NCI-H2227 (cell line): ENCODE data around the gene MVK.
A peak's percentile ranks its signal among the peaks of the same experiment; 100 is the strongest.

Experiments
- DNase-seq: peaks from one replicate; lab custom pipeline; 2025; ENCODE audit not compliant: unreplicated experiment; lab: John Stamatoyannopoulos, UW

The MVK gene

DNA sequence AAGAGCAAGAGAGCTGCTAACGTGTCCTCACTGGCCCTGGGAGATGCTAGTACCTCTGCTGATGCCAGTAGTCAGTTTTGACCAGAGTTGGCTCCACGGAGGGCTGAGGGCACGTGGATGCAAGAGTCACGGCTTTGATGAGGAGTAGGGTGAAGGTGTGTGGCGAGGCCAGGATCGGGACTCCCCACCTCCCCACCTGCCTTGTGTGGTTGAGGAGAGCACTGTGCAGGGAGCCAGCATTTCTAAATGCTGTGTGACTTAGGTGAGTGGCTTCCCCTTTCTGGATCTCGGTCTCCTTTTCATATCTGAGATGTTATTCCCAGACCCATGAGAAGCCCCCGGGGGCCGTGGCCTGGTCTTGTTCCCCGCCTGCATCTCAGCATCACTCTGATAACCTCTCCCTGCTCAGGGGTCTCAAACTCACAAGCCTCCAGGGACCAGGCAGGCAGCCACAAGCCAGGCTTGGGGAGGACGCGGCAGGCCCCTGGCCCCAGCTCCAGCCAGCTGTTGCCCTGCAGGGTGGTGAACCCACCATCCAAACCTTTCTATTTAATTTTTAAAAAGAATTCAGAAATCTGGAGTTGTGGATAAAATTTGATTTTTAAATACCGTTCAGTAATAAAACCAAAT lies 32.1 kb downstream of the MVK start:
- DNase-seq = no peak

DNA sequence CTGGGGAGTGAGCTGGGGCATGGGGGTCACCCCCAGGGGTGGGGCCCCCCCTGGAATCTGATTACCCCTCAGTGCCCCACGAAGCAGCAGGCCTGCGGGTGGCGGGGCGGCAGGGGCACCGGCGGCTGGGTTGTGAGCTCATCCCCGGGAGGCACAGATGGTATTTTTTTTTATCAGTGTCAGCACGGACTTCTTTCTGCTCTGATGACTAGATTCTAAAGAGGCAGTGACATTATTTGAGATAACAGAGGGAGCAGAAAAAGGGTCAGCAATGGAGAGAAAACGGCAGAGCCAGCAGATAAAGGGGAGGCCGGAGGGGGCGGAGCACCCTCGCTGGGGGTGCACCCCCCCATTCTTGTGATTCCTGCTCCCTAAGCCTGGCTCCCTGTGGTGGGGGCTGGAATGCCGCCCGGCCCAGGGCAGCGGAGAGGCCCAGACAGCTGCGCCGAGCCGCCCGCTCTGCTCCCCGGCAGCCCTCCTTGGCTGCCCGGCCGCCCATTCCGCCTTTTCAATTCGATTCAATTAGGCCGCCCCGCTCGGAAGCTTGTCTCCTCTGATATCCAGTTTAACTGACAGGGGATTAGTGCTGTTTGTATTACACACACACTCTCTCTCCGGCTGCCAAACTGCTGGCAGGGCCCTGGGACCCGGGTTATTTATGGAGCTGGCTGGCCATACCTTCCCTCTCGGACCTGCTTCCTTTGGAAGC lies 32.9 kb downstream of the MVK start:
- DNase-seq = peak; percentile 85

DNA sequence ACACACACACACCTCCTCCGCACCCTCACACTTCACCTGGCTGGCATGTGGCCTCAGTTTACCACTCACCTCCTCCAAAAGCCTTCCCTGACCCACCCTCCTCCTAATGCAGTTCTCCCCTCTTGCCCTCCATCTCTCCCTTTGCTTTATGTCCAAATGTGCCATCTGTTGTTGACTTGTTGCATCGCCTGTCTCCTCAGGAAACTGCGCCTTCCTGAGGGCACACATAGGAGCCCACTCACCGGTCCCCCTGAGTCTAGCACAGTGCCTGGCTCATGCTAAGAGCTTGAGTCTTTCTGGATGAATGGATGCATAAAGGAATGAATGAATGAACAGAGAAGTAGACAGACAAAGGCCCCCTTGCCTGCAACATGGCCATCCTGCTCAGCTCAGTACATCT lies 34.0 kb downstream of the MVK start:
- DNase-seq = no peak

DNA sequence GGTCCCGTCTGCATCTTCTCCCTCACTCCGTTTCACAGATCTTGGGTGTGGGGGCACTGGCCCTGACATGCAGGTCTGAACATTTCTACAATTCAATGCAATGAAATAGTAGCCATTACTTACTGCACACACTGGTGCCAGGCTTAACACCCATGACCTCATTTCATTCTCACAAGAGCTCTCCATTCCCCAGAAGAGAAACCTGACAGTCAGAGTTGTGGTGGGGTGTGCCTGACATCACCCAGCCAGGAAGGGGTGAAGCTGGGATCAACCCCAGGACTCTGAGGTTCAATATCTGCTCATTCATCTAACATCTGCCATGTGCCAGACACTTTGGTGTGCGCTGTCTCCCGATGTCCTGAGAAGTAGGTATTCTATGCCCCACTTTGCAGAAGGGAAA lies 34.7 kb downstream of the MVK start:
- no peak for DNase-seq

DNA sequence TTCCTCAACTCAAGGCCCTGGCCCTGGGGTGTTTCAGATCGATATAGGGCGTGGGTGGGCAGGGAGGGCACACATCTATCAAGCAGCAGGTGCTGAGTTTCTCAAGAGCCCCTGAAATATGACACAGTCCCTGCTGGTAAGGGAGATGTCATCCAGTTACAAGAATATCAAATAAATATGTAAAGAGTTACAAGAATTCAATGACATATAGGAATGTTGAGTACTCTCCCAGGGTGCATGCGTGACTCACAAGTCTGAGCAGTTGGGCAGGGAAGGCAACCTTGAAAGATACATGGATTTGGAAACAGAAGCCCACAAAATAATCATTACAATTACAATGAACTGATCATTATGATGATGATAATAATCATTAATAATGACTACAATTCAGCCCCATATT lies 35.2 kb downstream of the MVK start:
- DNase-seq = no peak

DNA sequence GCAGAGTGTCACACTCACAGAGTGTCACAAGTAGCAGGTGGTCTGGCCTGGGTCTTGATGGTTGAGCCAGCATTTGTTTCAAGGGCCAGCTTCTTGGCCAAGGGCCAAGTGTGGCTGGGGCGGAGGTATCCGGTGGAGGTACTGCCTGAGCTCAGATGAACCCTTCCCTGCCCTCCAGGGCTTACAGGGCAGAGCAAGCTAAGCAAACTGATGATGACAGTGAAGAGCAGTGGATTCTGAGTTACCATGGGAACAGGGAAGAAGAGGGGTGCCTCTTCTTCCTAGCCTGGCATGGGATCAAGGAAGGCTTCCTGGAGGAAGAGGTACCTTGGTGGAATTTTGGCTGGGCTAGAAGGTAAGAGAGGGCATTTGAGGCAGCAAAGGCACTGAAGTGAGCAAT lies 35.7 kb downstream of the MVK start:
- no peak for DNase-seq

DNA sequence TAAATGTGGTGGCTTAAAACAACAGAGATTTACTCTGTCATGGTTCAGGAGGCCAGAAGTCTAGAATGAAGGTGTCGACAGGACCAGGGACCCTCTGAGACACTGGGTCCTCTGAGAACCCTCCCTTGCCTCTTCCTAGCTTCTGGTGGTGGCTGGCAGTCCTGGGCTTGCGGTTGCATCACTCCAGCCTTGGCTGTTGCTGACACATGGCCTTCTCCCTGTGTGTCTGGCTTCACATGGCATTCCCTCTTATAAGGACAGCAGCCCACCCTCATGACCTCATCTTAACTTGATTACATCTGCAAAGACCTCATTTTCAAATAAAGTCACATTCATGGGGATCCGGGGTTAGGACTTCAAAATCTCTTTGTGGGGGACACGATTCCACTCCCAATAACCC lies 36.9 kb downstream of the MVK start:
- no peak for DNase-seq

DNA sequence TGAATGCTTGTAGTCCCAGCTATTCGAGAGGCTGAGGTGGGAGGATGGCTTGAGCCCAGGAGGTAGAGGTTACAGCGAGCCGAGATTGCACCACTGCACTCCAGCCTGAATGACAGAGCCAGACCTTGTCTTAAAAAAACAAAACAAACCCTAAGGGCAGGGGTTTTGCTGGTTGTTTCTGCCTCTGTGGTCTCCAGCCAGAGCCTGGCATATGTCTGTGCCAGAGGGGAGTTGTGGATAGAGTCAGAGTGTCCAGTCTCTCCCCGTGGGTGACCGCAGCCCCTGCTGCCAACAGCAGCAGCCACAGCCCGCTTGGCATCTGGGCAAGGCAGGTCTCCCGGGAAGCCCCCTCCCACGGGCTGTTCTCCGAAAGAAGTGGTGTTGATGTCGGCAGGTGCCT lies 37.6 kb downstream of the MVK start:
- DNase-seq = no peak

DNA sequence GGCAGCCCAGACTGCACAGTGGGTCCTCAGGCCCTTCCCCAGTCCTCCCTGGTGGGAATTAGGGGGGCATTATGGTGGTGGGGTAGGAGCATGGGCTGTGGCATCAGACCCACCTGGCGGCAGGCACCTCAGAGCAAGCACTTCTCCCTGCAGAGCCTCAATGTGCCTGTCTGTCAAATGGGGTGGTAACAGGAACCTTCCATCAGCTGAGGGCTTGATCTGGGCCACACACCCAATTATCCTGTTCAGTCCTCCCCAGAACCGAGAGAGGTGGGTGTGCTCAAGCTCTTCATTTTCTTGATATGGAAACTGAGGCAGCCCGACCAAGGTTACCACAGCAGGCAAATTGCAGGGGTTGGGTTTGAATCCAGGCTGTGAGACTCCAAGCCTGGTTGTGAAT lies 38.4 kb downstream of the MVK start:
- no peak for DNase-seq

DNA sequence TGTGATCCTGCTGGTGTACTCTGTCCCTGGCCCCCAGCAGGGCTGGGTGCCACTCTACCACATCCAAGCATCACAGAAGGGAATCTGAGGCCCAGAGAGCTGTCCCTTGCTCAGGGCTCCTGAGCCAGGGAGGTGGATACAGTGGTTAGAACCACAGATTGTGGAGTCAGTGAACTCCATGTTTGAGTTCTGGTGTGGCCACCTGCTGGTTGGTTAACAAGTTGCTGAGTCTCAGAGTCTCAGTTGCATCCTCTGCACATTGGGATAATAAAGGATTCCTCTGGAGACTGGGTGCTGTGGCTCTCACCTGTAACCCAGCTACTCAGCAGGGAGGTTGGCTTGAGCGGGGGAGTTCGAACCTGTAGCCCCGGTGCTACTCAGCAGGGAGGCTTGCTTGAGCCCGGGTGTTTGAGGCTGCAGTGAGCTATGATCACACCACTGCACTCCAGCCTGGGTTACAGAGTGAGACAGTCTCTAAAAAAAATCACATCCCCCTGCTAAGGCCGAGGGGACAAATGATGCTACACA lies 39.4 kb downstream of the MVK start:
- no peak for DNase-seq

DNA sequence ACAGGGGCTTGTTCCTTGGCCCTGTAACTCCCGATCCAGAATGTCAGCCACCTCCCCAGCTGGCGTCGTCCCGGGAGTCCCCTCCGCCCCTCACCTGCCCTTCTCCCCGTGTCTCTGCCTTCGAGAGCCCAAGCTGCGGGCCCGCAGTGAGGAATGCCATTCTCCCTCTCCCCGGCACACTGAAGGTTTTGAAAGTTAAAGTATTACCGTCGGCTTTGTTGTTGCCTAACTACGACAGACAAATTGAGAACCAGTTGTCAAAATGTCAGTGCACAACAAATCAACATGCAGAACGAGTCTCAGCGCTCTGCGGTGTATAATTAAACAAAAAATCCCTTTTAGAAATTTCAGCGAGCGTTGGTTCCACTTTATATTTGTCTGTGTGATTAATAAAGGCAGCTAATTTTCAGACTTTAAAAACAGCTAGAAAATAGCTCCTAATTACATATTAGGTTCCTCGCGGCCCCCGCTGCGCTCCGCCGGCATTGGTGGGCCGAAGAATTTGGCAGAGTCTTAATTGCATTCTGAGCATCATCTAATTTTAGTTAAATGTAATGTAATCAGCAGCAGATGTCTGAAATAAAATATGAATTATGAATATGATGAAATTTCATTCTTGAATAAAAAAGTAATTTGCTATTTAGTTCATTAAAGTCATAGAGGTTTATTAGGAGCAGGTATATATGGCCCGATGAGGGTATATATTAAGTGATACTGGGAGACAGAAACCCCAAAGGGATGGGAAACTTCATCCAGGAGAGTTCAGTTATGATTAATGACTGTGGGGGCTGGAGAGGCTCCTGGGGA lies 40.3 kb downstream of the MVK start:
- DNase-seq = no peak

DNA sequence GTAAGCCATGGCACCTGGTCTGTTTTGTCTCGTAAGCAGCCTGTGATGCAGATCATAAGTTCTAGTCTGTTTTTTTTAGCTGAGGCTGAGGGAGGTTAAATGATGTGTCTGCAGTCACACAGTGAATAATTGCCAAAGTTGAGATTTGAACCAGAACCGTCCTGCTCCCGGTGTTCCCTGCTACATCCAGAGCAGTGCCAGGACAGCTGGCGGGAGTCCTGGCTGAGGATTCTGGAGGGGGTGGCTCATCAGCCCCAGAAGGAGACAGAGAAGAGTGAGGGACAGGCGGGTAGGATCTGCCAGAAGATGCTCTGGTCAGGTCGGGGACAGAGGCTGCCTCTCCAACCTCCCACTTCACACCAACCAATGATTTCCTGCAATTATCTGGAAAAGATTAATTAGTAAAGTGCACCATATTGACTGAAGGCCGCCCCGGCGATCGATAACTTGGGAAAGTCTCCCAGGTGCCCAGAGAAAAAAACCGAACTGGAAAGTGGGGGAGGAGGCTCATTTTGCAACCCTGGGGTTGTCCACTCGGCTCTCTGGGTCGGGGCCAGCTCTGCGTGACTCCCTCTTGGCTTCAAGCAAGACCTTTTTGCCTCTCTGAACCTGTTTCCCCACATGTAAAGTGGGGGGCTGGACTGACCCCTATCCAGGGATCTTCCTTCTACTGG lies 42.1 kb downstream of the MVK start:
- no peak for DNase-seq

DNA sequence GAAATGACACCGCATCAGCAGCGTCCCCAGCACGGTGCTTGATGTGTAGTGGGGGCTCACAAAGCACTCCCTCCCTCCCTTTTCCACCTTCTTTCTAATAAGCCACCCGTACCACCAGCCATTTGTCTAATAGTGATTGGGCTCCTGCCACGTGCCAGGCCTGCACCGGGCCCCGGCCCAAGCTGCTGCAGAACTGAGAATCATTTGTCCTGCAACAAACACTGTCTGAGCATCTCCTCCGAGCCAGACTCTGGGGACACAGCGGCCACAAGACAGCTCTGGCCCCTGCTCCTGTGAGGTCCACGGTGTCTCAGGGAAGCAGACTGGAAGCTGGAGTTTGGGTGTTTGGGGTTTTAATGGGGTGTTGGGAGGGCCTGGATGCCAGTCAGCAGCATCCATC lies 43.9 kb downstream of the MVK start:
- DNase-seq = no peak

DNA sequence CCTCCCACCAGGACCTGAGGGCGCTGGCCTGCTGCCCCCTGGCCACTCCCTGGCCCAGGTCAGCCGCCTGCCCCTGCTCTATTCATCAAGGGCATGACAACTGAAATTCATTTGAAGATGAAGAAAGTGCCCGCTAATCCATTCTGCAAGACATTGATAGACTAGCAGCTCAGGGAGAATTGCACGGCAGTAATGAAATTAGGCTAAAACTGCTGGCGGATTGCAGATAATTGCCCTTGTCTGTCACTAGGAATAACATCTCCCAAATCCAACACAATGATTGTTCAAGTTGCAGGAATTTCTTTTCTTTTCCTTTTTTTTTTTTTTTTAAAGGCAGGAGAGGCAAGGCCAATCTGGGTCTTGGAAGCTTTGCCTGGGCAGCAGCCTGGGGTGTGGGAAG lies 44.5 kb downstream of the MVK start:
- DNase-seq = no peak

DNA sequence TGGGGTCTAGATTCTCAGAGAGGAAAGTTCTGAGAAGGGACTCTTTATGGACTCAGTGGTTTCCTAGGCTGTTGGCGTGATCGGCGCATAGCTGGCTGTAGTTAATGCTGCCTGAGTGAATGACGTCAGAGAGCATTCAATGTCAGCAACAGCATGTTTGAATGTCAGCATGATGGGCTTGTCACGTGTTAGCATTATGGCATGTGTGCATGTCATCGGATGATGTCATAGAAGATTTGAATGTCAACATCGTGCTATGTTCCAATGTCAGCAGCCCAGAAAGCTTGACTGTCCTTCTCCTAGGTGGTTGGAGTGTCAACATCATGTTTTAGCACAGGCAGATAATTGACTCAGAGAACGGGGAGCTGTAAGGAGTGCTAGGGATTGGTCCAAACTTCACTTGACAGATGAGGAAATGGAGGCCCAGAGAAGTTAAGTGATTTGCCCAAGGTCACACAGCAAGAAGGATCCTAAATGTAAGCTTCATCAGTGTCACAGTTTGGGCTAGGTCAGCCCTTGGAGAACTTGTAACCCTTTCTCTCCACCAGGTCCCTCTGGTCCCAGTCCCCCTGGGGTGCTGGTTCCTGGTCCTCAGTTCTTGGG lies 45.5 kb downstream of the MVK start:
- DNase-seq = no peak

DNA sequence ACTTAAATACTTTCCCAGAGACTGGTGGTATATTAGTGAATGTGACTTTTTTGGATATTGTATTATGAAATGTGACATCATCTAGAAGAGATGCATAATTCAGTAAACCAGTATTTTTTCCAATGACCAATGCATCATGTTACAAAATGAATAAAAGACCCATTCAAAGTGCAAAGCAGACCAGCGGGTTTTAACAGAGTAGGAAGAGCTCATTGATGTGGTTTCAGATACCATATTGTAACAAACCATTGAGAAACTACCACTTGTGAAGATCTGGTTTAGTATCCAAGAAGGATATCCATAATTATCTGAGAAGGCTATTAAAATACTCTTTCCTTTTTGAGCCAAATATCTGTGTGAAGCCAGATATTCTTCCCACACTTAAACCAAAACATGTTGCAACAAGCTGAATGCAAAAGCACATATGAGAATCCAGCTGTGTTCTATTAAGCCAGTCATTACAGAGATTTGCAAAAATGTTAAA lies 47.7 kb downstream of the MVK start:
- no peak for DNase-seq

DNA sequence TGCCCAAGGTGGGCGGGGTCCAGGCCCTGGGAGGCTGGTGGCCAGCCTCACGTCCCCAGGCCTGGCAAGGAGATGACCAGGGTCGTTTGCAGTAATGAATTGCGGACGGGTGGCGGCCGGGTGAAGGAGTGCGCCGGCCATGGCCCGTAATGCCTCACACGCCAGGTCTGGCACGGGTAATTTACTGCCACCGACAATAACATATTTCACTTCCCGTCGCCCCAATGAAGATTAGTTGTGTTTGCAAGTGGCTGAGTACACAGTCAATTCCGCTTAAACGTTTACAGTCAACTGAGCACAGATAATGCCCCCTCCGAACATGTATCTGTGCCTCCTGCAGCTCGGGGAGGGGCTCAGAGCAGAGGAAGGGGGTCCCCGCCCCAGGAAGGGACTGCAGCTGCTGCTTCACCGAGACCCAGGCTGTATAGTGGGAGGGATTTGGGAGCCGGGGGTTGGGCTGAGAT lies 48.3 kb downstream of the MVK start:
- peak; percentile 75 for DNase-seq

DNA sequence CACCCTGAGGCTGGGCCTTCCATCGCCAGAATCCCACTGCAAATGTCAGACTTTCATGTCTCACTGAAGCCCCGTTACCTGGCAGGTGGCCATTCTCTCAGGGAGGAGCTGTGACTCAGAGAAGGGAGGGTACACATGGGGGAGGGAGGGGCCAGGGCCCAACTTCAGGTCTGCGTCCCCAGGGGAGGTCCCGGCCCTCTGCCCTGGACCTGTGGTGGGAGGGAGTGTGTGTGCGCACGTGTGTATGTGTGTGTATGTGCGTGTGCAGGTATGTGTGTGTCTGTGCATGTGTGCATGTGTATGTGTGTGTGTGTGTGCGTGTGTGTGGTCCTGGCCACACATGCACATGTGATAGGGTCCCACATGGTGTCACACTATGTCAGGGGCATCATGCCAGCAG lies 50.9 kb downstream of the MVK start:
- no peak for DNase-seq

DNA sequence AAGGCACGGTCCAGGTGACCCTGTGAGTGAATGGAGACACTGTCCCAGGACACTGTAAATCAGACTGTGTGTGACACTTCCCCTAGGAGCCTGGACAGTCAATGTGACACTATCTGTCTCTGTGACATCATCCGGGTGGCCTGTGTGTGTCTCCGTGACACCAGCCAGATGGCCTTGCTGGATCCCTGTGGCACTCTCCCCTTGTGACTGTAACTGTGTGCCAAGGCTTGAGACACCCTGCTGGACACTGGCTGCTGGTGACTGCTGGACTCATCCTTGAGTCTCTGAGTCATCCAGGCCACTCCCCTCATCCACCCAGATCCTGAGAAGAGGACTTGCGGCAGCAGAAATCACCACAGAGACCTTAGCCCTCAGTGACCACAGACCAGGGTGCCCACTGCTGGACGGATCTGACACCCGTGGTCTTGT lies 51.6 kb downstream of the MVK start:
- no peak for DNase-seq

DNA sequence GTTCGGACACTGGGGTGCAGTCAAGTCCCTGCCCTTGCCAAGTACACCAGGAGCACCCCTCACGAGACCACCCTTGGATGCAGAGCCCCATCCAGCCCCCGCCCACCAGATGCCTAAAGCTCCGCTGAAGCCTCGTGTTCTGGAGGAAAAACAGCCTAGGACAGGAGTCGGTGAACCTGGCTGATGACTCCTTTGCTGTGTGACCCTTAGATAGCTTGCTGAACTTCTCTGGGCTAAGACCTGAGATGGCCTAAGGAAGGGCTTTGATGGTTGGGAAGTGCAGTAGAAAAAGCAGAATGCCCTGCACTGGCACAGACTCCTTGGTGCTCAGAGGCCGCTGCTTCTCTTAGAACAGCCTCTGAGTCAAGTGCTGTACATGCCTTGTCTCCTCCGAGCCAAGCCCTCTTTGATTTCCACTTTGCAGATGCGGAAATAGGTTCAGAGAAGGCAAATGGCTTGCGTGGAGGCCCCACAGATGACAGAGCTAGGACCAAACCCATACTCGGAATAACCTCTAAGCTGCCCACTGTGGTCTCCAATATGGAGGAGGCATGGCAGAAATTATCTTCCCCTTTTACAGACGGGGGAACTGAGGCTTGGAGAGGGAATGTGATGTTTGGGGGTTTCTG lies 52.3 kb downstream of the MVK start:
- DNase-seq = no peak
